Glutamatergic neuron (in vitro differentiated cells): ENCODE data around the gene RUBCNL. TPM values are rescaled to one million over a fixed set of nuclear protein-coding genes. Genes with fewer than 3 reads are reported as not detected.

Experiments
- DNase-seq: peaks from one replicate; pipeline ENCODE4 v3.0.0; 2022
- H3K27ac Mint-ChIP-seq: one replicate; pipeline ENCODE4 v1.8.0; 2020; ENCODE audit warnings: mild to moderate bottlenecking, mixed read lengths, inconsistent platforms; ENCODE audit not compliant: unreplicated experiment
- H3K27me3 Mint-ChIP-seq: one replicate; pipeline ENCODE4 v1.8.0; 2020; ENCODE audit warnings: mild to moderate bottlenecking, moderate library complexity, mixed read lengths, inconsistent platforms; ENCODE audit not compliant: unreplicated experiment
- H3K36me3 Mint-ChIP-seq: one replicate; pipeline ENCODE4 v1.8.0; 2020; ENCODE audit warnings: mild to moderate bottlenecking, mixed read lengths, inconsistent platforms; ENCODE audit not compliant: unreplicated experiment
- H3K4me1 Mint-ChIP-seq: one replicate; pipeline ENCODE4 v1.8.0; 2020; ENCODE audit warnings: mild to moderate bottlenecking, low read depth, mixed read lengths, inconsistent platforms; ENCODE audit not compliant: unreplicated experiment
- H3K4me3 Mint-ChIP-seq: one replicate; pipeline ENCODE4 v1.8.0; 2020; ENCODE audit warnings: mild to moderate bottlenecking, mixed read lengths, inconsistent platforms; ENCODE audit not compliant: unreplicated experiment
- H3K9me3 Mint-ChIP-seq: one replicate; pipeline ENCODE4 v1.8.0; 2020; ENCODE audit warnings: mild to moderate bottlenecking, moderate library complexity, mixed read lengths, inconsistent platforms; ENCODE audit not compliant: unreplicated experiment
- total RNA-seq: library from RNA; stranded (reverse); fragmentation: NEBNext Ultra II Directional; extraction: Animal tissue kit (Norgen Biotek cat#: 25700); gene quantifications from one replicate; pipeline ENCODE4 v1.2.1, GENCODE V29; 2021; ENCODE audit not compliant: unreplicated experiment
- TF ChIP-seq, protein P1 (sequence below): fragments of 200-600 bp; sonication (generic); IDR thresholded peaks from one replicate; pipeline ENCODE4 v1.5.0; 2021; ENCODE audit not compliant: partially characterized antibody, unreplicated experiment

Gene RUBCNL
- total RNA-seq, 1 donor from 2014 or later, result 1.9 TPM

DNA sequence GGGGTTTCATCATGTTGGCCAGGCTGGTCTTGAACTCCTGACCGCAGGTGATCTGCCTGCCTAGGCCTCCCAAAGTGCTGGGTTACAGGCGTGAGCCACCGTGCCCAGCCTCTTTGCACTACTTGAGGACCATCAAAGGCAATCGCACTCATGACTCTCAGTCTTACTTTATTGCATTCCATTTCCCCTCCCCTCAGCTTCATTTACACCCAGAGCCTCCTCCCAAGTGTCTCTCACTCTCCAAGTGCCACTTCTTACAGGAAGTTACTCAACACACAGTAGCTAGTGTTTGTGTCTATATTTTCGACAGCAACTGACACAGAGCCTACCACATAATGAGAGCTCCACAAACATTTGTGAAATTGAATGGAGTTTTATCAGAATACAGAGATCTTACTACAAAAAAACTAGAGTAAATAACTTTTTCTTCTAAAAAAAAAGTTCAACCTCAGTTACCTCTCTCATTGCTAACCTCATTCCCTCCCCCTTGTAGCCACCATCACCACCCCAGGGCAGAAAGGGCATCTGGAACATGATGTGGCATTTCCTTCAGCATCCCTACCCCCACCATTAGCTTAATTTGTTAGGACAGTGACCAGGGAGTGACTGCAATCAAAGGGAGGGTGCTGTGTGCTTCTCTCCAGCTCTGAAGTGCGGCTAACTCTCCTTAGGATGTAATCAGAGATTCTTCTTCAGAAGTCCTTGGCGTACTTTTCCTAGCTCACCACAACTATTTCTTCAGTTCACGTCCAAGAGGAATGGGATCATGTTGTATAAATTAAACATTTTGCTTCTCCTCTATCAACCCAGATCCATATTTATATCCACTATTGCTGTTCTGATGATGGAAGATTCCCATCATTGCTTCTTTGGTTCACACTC is 17.0 kb upstream of the RUBCNL start:
- Mint-ChIP-seq H3K27ac (no peak overlapping the region), H3K4me1 (no peaks in the 10 kb centered on the region), H3K27me3 (peaks cover 2% of the 10 kb centered on the region), H3K36me3 (peaks cover 6% of the 10 kb centered on the region), H3K4me3 (no peak overlapping the region), H3K9me3 (peaks cover 1% of the 10 kb centered on the region)
- TF ChIP-seq, protein P1, sequence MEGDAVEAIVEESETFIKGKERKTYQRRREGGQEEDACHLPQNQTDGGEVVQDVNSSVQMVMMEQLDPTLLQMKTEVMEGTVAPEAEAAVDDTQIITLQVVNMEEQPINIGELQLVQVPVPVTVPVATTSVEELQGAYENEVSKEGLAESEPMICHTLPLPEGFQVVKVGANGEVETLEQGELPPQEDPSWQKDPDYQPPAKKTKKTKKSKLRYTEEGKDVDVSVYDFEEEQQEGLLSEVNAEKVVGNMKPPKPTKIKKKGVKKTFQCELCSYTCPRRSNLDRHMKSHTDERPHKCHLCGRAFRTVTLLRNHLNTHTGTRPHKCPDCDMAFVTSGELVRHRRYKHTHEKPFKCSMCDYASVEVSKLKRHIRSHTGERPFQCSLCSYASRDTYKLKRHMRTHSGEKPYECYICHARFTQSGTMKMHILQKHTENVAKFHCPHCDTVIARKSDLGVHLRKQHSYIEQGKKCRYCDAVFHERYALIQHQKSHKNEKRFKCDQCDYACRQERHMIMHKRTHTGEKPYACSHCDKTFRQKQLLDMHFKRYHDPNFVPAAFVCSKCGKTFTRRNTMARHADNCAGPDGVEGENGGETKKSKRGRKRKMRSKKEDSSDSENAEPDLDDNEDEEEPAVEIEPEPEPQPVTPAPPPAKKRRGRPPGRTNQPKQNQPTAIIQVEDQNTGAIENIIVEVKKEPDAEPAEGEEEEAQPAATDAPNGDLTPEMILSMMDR, result no peak
- no peak for DNase-seq

DNA sequence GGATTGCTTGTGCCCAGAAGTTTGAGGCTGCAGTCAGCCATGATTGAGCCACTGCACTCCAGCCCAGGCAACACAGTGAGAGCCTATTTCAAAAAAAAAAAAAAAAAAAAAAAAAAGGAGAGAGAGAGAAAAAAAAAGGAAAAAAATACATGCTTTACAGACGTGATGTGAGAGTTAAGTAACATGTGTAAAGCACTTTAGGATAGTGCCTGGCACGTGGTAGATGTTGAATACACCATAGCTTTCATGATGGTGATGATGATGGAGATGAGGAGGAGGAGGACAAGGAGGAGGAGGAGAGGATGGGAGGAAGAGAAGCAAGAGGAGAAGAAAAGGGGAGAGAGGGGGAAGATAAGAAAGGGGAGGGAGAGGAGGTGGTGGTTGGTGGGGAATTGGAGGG is 15.1 kb upstream of the RUBCNL start:
- peaks cover 1% of the 10 kb centered on the region for H3K9me3 Mint-ChIP-seq
- TF ChIP-seq, protein P1, result no peak
- H3K27ac Mint-ChIP-seq, result no peak overlapping the region
- H3K27me3 Mint-ChIP-seq, result peaks cover 2% of the 10 kb centered on the region
- peaks cover 6% of the 10 kb centered on the region for H3K36me3 Mint-ChIP-seq
- no peak for DNase-seq
- H3K4me3 Mint-ChIP-seq, result no peak overlapping the region
- H3K4me1 Mint-ChIP-seq, result no peaks in the 10 kb centered on the region

DNA sequence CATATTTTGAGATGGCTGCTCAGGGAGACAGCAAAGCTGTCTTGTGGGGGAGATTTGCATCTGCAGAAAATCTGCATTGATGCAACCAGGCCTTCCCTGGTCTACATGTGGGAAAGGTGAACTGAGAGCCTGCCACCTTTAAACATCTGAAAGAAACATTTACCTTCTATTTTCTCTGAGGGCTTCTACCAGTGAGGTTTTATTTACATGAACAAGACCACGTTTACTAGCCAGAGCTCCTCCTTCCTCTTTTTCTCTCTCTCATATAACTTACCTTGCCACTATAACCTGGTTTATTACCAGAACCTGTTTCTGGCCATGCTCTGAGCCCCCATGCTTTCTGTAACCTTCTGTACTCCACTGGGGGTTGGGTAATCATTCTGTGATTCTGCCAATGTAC is 14.4 kb upstream of the RUBCNL start:
- peaks cover 2% of the 10 kb centered on the region for H3K27me3 Mint-ChIP-seq
- TF ChIP-seq, protein P1, result no peak
- peaks cover 1% of the 10 kb centered on the region for H3K9me3 Mint-ChIP-seq
- H3K36me3 Mint-ChIP-seq, result peaks cover 6% of the 10 kb centered on the region
- H3K27ac Mint-ChIP-seq, result no peak overlapping the region
- no peaks in the 10 kb centered on the region for H3K4me1 Mint-ChIP-seq
- H3K4me3 Mint-ChIP-seq, result no peak overlapping the region
- no peak for DNase-seq

DNA sequence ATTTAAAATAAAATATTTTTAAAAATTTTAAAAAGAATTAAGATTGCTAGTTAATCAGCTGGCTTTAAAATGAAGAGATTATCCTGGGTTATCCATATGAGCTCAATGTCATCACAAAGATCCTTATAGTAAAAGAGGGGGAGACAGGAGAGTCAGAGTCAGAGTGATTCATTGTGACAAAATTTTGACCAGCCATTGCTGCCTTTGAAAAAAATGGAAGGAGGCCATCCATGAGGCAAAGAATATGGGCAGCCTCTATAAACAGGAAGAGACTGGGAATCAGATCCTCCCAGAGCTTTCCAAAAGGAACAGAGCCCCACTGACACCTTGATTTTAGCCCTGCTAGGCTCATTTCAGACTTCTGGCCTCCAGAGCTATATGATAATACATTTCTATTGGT is 9.3 kb upstream of the RUBCNL start:
- no peak overlapping the region for H3K4me3 Mint-ChIP-seq
- H3K27ac Mint-ChIP-seq, result no peak overlapping the region
- H3K9me3 Mint-ChIP-seq, result no peaks in the 10 kb centered on the region
- DNase-seq, result no peak
- no peaks in the 10 kb centered on the region for H3K36me3 Mint-ChIP-seq
- H3K4me1 Mint-ChIP-seq, result no peaks in the 10 kb centered on the region
- no peaks in the 10 kb centered on the region for H3K27me3 Mint-ChIP-seq
- TF ChIP-seq, protein P1, result no peak

DNA sequence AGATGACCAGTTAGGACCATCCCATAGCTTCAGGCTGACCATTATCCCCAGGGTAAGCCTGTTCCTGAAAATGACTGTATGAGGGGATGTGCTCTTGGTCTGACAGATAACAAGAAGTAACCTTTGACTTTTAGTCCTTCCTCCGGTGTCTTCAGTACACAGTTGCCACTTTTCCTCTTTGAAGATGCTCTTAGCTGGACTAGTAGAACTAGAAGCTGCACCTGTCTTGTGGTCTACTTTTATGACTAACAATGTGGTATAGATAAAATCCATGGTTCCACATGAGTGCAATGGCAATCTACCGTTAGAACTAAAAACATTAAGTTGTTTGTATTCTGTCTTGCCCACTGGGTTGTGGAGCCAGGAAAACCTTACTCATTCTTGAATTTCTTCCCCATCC is 5.9 kb upstream of the RUBCNL start:
- Mint-ChIP-seq H3K9me3 (no peaks in the 10 kb centered on the region), H3K27ac (no peak overlapping the region), H3K27me3 (no peaks in the 10 kb centered on the region), H3K4me1 (no peaks in the 10 kb centered on the region), H3K4me3 (no peak overlapping the region), H3K36me3 (no peaks in the 10 kb centered on the region)
- DNase-seq, result no peak
- TF ChIP-seq, protein P1, result no peak
